ENCODE data around the gene TOMM22.

Gene TOMM22

DNA sequence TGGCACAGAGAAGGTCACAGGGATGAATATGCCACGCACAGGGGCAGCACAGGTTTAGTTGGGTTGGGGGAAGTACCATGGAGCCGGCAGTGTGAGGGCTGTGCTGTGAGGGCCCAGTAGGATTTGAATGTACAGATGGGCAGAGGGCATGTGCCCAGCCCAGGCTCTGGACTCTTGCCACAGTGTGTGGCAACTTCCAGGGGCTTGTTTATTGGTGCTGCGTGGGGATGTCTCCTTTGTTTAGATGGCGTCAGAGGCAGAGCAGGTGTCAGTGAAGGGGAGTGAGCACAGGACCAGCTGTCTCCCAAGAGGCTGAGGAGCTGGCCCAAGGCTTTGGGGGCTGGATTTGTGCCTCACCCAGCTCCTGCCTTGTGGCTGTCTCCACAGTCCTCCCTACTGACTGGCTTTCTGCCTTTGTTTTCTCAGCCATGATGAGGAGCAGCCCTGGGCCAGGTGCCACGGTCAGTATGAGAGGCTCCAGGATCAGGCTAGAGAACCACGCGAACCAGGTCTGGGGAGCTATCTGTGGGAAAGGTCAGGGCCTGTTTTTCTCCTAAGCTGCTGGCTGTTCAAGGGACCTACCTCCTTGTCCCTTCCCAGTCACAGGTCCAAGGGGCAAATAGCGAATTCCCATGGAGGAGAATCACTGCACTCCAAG lies 52.1 kb downstream of the TOMM22 start:
- DNase-seq (ENCODE audit: low read depth in 2 of 2), result no peak

DNA sequence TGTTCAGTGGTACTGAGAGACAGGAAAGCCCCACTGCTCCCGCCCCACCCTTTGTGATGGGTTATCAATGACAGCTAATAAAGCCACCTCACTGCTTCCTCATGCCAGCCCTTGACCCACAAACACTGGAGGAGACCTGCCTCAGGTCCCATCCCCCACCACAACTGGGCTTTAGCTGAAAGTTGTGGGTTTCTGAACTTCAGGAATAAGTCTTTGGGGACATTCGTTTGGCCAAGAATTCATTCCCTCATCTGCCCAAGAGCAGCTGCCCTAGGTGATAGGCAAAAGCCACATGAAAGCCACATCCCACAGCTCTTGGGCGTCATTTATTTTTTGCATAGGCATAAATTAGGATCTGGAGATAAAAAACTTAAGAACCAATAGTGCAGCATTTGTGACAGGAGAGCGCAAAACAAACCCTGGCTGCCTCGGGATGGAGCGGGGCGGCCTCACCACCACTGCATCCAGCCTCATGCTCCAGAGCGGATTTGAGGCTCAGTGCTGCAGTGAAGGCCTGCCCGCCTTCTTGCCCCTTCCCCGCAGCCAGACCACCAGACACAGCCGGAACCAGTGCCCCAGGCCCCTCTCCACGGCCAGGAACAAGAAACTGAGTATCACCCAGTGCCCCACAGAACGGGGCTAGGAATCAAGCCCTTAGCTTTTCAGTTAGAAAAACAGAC lies 52.8 kb downstream of the TOMM22 start:
- no peak for DNase-seq (ENCODE audit: low read depth in 2 of 2)

All from fibroblast of skin of left quadriceps (primary cell).